ENCODE results near the gene UBL3.

DNA sequence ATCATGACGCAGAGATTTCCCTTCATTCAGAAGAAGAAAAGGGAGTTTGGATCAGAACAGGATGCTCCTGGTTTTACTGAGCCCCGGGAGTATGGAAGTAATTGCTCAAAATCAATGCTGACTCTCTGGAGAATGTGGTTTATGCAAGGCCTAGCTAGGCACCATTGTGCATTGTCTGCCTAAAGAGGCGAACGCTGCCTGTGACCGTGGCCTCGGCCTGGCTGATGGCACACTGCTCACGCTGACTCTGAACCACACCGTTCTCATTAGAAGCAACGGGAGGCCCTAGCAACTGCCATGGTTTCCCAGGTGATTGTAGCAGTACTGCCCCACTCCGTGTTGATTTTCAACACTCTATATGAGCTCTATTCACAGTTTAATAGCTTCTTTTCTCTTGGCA, 41.7 kb upstream of the UBL3 start:
- TF ChIP-seq, protein P1, sequence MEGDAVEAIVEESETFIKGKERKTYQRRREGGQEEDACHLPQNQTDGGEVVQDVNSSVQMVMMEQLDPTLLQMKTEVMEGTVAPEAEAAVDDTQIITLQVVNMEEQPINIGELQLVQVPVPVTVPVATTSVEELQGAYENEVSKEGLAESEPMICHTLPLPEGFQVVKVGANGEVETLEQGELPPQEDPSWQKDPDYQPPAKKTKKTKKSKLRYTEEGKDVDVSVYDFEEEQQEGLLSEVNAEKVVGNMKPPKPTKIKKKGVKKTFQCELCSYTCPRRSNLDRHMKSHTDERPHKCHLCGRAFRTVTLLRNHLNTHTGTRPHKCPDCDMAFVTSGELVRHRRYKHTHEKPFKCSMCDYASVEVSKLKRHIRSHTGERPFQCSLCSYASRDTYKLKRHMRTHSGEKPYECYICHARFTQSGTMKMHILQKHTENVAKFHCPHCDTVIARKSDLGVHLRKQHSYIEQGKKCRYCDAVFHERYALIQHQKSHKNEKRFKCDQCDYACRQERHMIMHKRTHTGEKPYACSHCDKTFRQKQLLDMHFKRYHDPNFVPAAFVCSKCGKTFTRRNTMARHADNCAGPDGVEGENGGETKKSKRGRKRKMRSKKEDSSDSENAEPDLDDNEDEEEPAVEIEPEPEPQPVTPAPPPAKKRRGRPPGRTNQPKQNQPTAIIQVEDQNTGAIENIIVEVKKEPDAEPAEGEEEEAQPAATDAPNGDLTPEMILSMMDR (IDR thresholded peaks at IDR 0.05) = no peak
- TF ChIP-seq POLR2A (IDR thresholded peaks at IDR 0.05) = no peak
